ENCODE results near the gene HPX.

The HPX gene

GRCh38 chr11:6388748-6389147 is 52.0 kb downstream of the HPX start:
- FAIRE-seq = no peak

GRCh38 chr11:6387811-6388599 is 52.8 kb downstream of the HPX start:
- FAIRE-seq = no peak

DNA sequence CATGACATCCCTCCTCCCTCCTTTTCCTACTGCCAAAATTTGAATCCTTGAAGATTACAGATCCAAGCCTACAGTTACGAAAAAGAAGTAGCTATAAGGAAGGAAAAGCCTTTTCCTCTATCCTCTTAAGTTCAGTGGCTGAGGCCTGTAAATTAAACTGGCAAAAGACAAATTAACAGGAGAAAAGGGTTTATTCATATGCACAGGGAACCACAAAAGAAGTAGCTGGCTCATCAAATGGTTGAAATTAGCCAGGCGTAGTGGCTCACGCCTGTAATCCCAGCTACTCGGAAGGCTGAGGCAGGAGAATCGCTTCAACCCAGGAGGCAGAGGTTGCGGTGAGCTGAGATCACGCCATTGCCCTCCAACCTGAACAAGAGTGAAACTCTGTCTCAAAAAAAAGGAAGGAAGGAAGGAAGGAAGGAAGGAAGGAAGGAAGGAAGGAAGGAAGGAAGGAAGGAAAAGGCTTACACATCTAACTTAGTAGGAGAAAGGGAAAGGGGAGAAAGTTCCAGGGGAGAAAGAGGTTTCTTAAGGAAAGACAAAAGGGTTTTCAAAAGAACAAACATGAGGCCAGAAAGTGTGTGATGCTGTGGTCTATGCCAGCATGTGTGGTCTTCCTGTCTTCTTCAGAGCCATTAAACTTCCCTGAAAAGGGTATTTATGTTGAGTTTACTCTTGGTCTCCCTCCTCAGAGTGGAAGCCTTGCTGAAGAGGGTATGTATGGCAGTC is 55.6 kb downstream of the HPX start:
- no peak for FAIRE-seq

All from TTC549 (cell line).